Skeletal muscle satellite cell (primary cell): Measurements from ENCODE around the gene EPS15.

Source experiments
- H3K27me3 ChIP-seq: 2 replicates; pipeline ENCODE4 v1.7.0; 2013; ENCODE audit warnings: low read length; ENCODE audit not compliant: control insufficient read depth, insufficient read depth
- H3K36me3 ChIP-seq: 2 replicates; pipeline ENCODE4 v1.7.0; 2013; ENCODE audit warnings: mild to moderate bottlenecking, control low read depth, low read length; ENCODE audit not compliant: insufficient read depth
- H3K4me1 ChIP-seq: 2 replicates; pipeline ENCODE4 v1.7.0; 2013; ENCODE audit warnings: low read length; ENCODE audit not compliant: control insufficient read depth, insufficient read depth
- H3K4me2 ChIP-seq: 2 replicates; pipeline ENCODE4 v1.7.0; 2013; ENCODE audit warnings: mild to moderate bottlenecking, low read length
- H3K4me3 ChIP-seq: 2 replicates; pipeline ENCODE4 v1.7.0; 2013; ENCODE audit warnings: low read length
- H3K9ac ChIP-seq: 2 replicates; pipeline ENCODE4 v1.7.0; 2013; ENCODE audit warnings: mild to moderate bottlenecking, low read depth, low read length, moderate library complexity
- H3K9me3 ChIP-seq: replicated peaks from 2 replicates; pipeline ENCODE4 v1.7.0; 2013; ENCODE audit warnings: mild to moderate bottlenecking, control low read depth, low read length

Gene EPS15

GRCh38 chr1:51316113-51316845 is 202.8 kb downstream of the EPS15 start:
- Histone ChIP-seq H3K9me3 (no peaks in the 10 kb centered on the region), H3K4me3 (no peak overlapping the region), H3K27me3 (no peaks in the 10 kb centered on the region), H3K36me3 (no peaks in the 10 kb centered on the region), H3K9ac (no peak overlapping the region), H3K4me1 (peaks cover 12% of the 10 kb centered on the region), H3K4me2 (no peak overlapping the region)

GRCh38 chr1:51314974-51315373 is 204.1 kb downstream of the EPS15 start:
- H3K27me3 ChIP-seq: no peaks in the 10 kb centered on the region
- peaks cover 12% of the 10 kb centered on the region for H3K4me1 ChIP-seq
- H3K36me3 ChIP-seq: no peaks in the 10 kb centered on the region
- no peak overlapping the region for H3K4me3 ChIP-seq
- no peak overlapping the region for H3K9ac ChIP-seq
- no peak overlapping the region for H3K4me2 ChIP-seq
- no peaks in the 10 kb centered on the region for H3K9me3 ChIP-seq

GRCh38 chr1:51313961-51314777 is 204.9 kb downstream of the EPS15 start:
- Histone ChIP-seq H3K4me3 (no peak overlapping the region), H3K4me2 (peak overlapping the region; percentile 15)

GRCh38 chr1:51313268-51313852 is 205.7 kb downstream of the EPS15 start:
- H3K4me1 ChIP-seq: peaks cover 12% of the 10 kb centered on the region
- H3K36me3 ChIP-seq: no peaks in the 10 kb centered on the region

More at GRCh38 chr1:51313961-51314777, 204.9 kb downstream of the EPS15 start:
- no peaks in the 10 kb centered on the region for H3K27me3 ChIP-seq
- peaks cover 12% of the 10 kb centered on the region for H3K4me1 ChIP-seq
- no peaks in the 10 kb centered on the region for H3K9me3 ChIP-seq
- peak overlapping the region; percentile 40 for H3K9ac ChIP-seq
- no peaks in the 10 kb centered on the region for H3K36me3 ChIP-seq

GRCh38 chr1:51312718-51313117 is 206.3 kb downstream of the EPS15 start:
- H3K27me3 ChIP-seq: no peaks in the 10 kb centered on the region
- H3K9ac ChIP-seq: no peak overlapping the region
- H3K4me1 ChIP-seq: peaks cover 12% of the 10 kb centered on the region

More at GRCh38 chr1:51313268-51313852, 205.7 kb downstream of the EPS15 start:
- Histone ChIP-seq H3K4me3 (no peak overlapping the region), H3K4me2 (no peak overlapping the region), H3K27me3 (no peaks in the 10 kb centered on the region), H3K9ac (peak overlapping the region; percentile 40), H3K9me3 (no peaks in the 10 kb centered on the region)

GRCh38 chr1:51311826-51312225 is 207.2 kb downstream of the EPS15 start:
- Histone ChIP-seq H3K9me3 (no peaks in the 10 kb centered on the region), H3K4me3 (no peak overlapping the region), H3K4me1 (peaks cover 12% of the 10 kb centered on the region), H3K27me3 (no peaks in the 10 kb centered on the region), H3K36me3 (no peaks in the 10 kb centered on the region), H3K4me2 (no peak overlapping the region), H3K9ac (no peak overlapping the region)

More at GRCh38 chr1:51312718-51313117, 206.3 kb downstream of the EPS15 start:
- no peak overlapping the region for H3K4me3 ChIP-seq
- H3K4me2 ChIP-seq: no peak overlapping the region
- no peaks in the 10 kb centered on the region for H3K9me3 ChIP-seq
- H3K36me3 ChIP-seq: no peaks in the 10 kb centered on the region

- no peaks in the 10 kb centered on the region for H3K27me3 ChIP-seq
- H3K4me1 ChIP-seq: peaks cover 12% of the 10 kb centered on the region
- no peak overlapping the region for H3K4me2 ChIP-seq
- no peak overlapping the region for H3K9ac ChIP-seq
- H3K36me3 ChIP-seq: no peaks in the 10 kb centered on the region
- no peak overlapping the region for H3K4me3 ChIP-seq
- no peaks in the 10 kb centered on the region for H3K9me3 ChIP-seq
Measured at GRCh38 chr1:51310871-51311613, 208.0 kb downstream of the EPS15 start.

- Histone ChIP-seq H3K4me3 (no peak overlapping the region), H3K4me2 (no peak overlapping the region), H3K9me3 (no peaks in the 10 kb centered on the region), H3K4me1 (peaks cover 7% of the 10 kb centered on the region), H3K27me3 (no peaks in the 10 kb centered on the region), H3K9ac (no peak overlapping the region), H3K36me3 (no peaks in the 10 kb centered on the region)
Measured at GRCh38 chr1:51309291-51309690, 209.8 kb downstream of the EPS15 start.

GRCh38 chr1:51308636-51309035 is 210.4 kb downstream of the EPS15 start:
- no peaks in the 10 kb centered on the region for H3K36me3 ChIP-seq
- no peaks in the 10 kb centered on the region for H3K27me3 ChIP-seq
- H3K9ac ChIP-seq: no peak overlapping the region
- no peaks in the 10 kb centered on the region for H3K9me3 ChIP-seq
- no peak overlapping the region for H3K4me3 ChIP-seq
- H3K4me2 ChIP-seq: no peak overlapping the region
- H3K4me1 ChIP-seq: peaks cover under 1% of the 10 kb centered on the region

GRCh38 chr1:51306950-51307349 is 212.1 kb downstream of the EPS15 start:
- H3K9ac ChIP-seq: no peak overlapping the region

GRCh38 chr1:51305371-51305823 is 213.7 kb downstream of the EPS15 start:
- no peak overlapping the region for H3K4me2 ChIP-seq
- H3K9ac ChIP-seq: no peak overlapping the region
- H3K36me3 ChIP-seq: no peaks in the 10 kb centered on the region
- no peaks in the 10 kb centered on the region for H3K4me1 ChIP-seq
- H3K4me3 ChIP-seq: no peak overlapping the region
- H3K9me3 ChIP-seq: no peaks in the 10 kb centered on the region
- H3K27me3 ChIP-seq: no peaks in the 10 kb centered on the region

More at GRCh38 chr1:51306950-51307349, 212.1 kb downstream of the EPS15 start:
- H3K36me3 ChIP-seq: no peaks in the 10 kb centered on the region
- H3K27me3 ChIP-seq: no peaks in the 10 kb centered on the region
- no peaks in the 10 kb centered on the region for H3K9me3 ChIP-seq
- no peak overlapping the region for H3K4me2 ChIP-seq
- H3K4me1 ChIP-seq: no peaks in the 10 kb centered on the region
- H3K4me3 ChIP-seq: no peak overlapping the region
